Measurements from ENCODE around the gene PER1. TPM values are rescaled to one million over a fixed set of nuclear protein-coding genes. Genes with fewer than 3 reads are reported as not detected.

The PER1 gene
- total RNA-seq, 1 experiment from 2014 or later = 10.6 TPM

DNA sequence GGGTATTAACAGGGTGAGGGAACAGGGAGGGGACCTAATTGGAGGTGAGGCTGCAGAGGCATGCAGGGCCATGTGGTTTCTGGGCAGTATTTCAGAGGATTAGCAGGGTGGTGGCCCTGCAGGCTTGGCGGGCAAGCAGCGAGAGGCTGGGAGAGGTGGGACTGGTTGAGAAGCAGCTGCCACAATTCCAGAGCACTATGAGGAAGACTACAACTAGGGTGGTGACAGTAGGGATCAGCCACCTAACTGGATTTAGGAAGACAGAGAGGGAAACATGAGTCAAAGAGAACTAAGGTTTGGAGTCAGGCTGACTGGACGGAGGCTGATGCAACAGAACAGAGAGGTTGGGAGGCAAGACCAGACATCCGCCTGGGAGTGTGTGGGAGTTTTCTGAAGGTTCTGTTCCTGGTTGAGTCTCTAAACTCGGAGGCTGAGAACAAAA lies 46.2 kb downstream of the PER1 start:
- TF ChIP-seq, protein P1, sequence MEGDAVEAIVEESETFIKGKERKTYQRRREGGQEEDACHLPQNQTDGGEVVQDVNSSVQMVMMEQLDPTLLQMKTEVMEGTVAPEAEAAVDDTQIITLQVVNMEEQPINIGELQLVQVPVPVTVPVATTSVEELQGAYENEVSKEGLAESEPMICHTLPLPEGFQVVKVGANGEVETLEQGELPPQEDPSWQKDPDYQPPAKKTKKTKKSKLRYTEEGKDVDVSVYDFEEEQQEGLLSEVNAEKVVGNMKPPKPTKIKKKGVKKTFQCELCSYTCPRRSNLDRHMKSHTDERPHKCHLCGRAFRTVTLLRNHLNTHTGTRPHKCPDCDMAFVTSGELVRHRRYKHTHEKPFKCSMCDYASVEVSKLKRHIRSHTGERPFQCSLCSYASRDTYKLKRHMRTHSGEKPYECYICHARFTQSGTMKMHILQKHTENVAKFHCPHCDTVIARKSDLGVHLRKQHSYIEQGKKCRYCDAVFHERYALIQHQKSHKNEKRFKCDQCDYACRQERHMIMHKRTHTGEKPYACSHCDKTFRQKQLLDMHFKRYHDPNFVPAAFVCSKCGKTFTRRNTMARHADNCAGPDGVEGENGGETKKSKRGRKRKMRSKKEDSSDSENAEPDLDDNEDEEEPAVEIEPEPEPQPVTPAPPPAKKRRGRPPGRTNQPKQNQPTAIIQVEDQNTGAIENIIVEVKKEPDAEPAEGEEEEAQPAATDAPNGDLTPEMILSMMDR (IDR thresholded peaks at IDR 0.05; ENCODE audit: insufficient read depth in 1 of 2, low read depth in 1 of 2, low read length in 1 of 2, severe bottlenecking in 1 of 2, unreplicated experiment in 1 of 2) = no peak
- H3K36me3 Mint-ChIP-seq (ENCODE audit: insufficient read depth, unreplicated experiment) = peaks cover 2% of the 10 kb centered on the region
- H3K4me1 ChIP-seq = no peaks in the 10 kb centered on the region
- H3K9me3 Mint-ChIP-seq (ENCODE audit: unreplicated experiment) = no peaks in the 10 kb centered on the region
- H3K27me3 ChIP-seq (replicated peaks; ENCODE audit: control insufficient read depth, insufficient read depth, low read length) = no peaks in the 10 kb centered on the region
- H3K27ac Mint-ChIP-seq (ENCODE audit: unreplicated experiment) = peak overlapping the region; percentile 76
- no peaks in the 10 kb centered on the region for H3K27me3 Mint-ChIP-seq (ENCODE audit: insufficient read depth, unreplicated experiment)
- peaks cover 6% of the 10 kb centered on the region for H3K4me1 Mint-ChIP-seq (ENCODE audit: low read depth, unreplicated experiment)
- H3K36me3 ChIP-seq (ENCODE audit: control insufficient read depth, insufficient read depth, low read length) = no peaks in the 10 kb centered on the region
- no peak overlapping the region for H3K4me3 ChIP-seq (ENCODE audit: low read depth, low read length)
- H3K4me3 Mint-ChIP-seq (ENCODE audit: unreplicated experiment) = no peak overlapping the region
- BruUV-seq (replicated peaks) = no TSS peak
- no peaks in the 10 kb centered on the region for H3K9me3 ChIP-seq
- ChIA-PET POLR2A (no interaction called here), CTCF (no interaction called here)
- DNase-seq = no peak
- intact Hi-C loops (cut with micrococcal nuclease; ENCODE audit: unreplicated experiment) = no loop called here

DNA sequence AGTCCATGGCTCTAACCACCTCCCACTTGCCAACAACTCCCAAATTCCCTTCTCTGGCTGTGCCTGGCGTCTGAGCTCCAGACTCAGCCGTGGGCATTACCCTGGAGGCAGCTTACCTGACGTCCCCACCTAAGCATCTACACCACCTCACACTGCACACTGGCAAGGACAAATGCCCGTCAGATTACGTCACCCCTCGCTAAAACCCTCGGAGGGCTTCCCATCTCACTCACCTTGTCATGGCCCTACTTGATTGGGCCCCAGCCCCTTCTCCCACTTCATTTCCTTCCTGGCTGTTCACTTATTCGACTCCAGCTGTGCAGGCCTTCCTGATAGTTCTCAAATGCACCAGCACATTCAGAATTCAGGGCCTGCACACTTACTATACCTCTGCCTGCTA lies 47.3 kb downstream of the PER1 start:
- POLR2A ChIA-PET = no interaction called here

DNA sequence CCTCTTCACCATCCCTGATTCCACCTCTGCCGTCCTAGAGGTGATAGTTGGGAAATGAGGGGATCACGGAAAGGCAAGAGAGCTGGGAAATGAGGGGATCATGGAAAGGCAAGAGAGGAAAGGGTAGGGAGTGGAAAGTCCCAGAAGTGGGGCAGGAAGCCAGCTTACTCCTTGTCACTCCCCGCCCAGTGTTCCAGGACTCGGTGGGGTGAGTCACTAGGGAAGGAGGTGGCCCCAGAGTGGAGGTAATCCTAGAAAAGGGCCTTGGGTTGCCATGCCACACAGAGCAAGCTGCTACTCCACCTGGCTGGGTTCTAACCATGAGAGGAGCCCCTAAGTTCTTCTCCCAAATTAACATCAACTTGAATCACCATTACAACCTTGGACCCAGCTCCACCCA lies 48.7 kb downstream of the PER1 start:
- H3K4me3 ChIP-seq (ENCODE audit: low read depth, low read length) = no peak overlapping the region
- ChIA-PET CTCF (interaction anchor here (0.5 kb wide), 1 partner anchor 360 kb away, joined by 7 read pairs; no protein-coding TSS in a partner anchor), POLR2A (no interaction called here)
- H3K4me1 ChIP-seq = no peaks in the 10 kb centered on the region
- Mint-ChIP-seq H3K27ac (ENCODE audit: unreplicated experiment) (no peak overlapping the region), H3K27me3 (ENCODE audit: insufficient read depth, unreplicated experiment) (no peaks in the 10 kb centered on the region), H3K9me3 (ENCODE audit: unreplicated experiment) (no peaks in the 10 kb centered on the region), H3K4me3 (ENCODE audit: unreplicated experiment) (no peak overlapping the region), H3K36me3 (ENCODE audit: insufficient read depth, unreplicated experiment) (no peaks in the 10 kb centered on the region), H3K4me1 (ENCODE audit: low read depth, unreplicated experiment) (peaks cover 6% of the 10 kb centered on the region)
- TF ChIP-seq, protein P1 (IDR thresholded peaks at IDR 0.05; ENCODE audit: insufficient read depth in 1 of 2, low read depth in 1 of 2, low read length in 1 of 2, severe bottlenecking in 1 of 2, unreplicated experiment in 1 of 2) = no peak
- intact Hi-C loops (cut with micrococcal nuclease; ENCODE audit: unreplicated experiment) = no loop called here
- H3K9me3 ChIP-seq = no peaks in the 10 kb centered on the region
- no peaks in the 10 kb centered on the region for H3K27me3 ChIP-seq (replicated peaks; ENCODE audit: control insufficient read depth, insufficient read depth, low read length)
- no TSS peak for BruUV-seq (replicated peaks)
- DNase-seq = no peak
- H3K36me3 ChIP-seq (ENCODE audit: control insufficient read depth, insufficient read depth, low read length) = no peaks in the 10 kb centered on the region

More for the DNA sequence above, 47.3 kb downstream of the PER1 start:
- H3K9me3 ChIP-seq = no peaks in the 10 kb centered on the region
- DNase-seq = no peak
- TF ChIP-seq, protein P1 (IDR thresholded peaks at IDR 0.05; ENCODE audit: insufficient read depth in 1 of 2, low read depth in 1 of 2, low read length in 1 of 2, severe bottlenecking in 1 of 2, unreplicated experiment in 1 of 2) = no peak
- no peaks in the 10 kb centered on the region for H3K36me3 ChIP-seq (ENCODE audit: control insufficient read depth, insufficient read depth, low read length)
- intact Hi-C loops (cut with micrococcal nuclease; ENCODE audit: unreplicated experiment) = no loop called here
- BruUV-seq (replicated peaks) = no TSS peak
- CTCF ChIA-PET = no interaction called here
- no peak overlapping the region for H3K4me3 ChIP-seq (ENCODE audit: low read depth, low read length)
- Mint-ChIP-seq H3K4me3 (ENCODE audit: unreplicated experiment) (no peak overlapping the region), H3K9me3 (ENCODE audit: unreplicated experiment) (no peaks in the 10 kb centered on the region), H3K36me3 (ENCODE audit: insufficient read depth, unreplicated experiment) (no peaks in the 10 kb centered on the region), H3K27ac (ENCODE audit: unreplicated experiment) (no peak overlapping the region), H3K4me1 (ENCODE audit: low read depth, unreplicated experiment) (peaks cover 6% of the 10 kb centered on the region), H3K27me3 (ENCODE audit: insufficient read depth, unreplicated experiment) (no peaks in the 10 kb centered on the region)
- no peaks in the 10 kb centered on the region for H3K27me3 ChIP-seq (replicated peaks; ENCODE audit: control insufficient read depth, insufficient read depth, low read length)
- no peaks in the 10 kb centered on the region for H3K4me1 ChIP-seq
